Skeletal muscle cell (primary cell): ENCODE measurements around the gene TMEM106A.
"Not testable (repeated sequence)": the region's sequence is repeated elsewhere in the genome, so short reads cannot be mapped to it uniquely, and the experiment has no call there.

Source experiments
- DNase-seq: peaks from one replicate; pipeline ENCODE4 v3.0.0-alpha.2; 2010; ENCODE audit warnings: low read depth
- H3K4me3 ChIP-seq: 2 replicates; pipeline ENCODE4 v1.5.1; 2011; ENCODE audit warnings: low read depth, mild to moderate bottlenecking, control low read depth, low read length, moderate library complexity

TMEM106A gene

GRCh38 chr17:43240596-43241352 lies 29.1 kb downstream of the TMEM106A start:
- not testable (repeated sequence) for DNase-seq, H3K4me3 ChIP-seq

GRCh38 chr17:43246456-43246855 lies 34.8 kb downstream of the TMEM106A start:
- not testable (repeated sequence) for H3K4me3 ChIP-seq, DNase-seq
